K562 (cell line): Measurements from ENCODE around the gene METRNL. TPM values are rescaled to one million over a fixed set of nuclear protein-coding genes. Genes with fewer than 3 reads are reported as not detected.

Source experiments
- ATAC-seq: fragments of 200-7000 bp; cut with Tn5 transposase; 3 replicates; pipeline ENCODE4 v1.9.1; 2020; ENCODE audit warnings: moderate library complexity
- BruUV-seq: library from RNA; stranded (reverse); fragments of 400-500 nt; replicated peaks from 2 replicates; lab custom pipeline; 2021; lab: Mats Ljungman, UMichigan
- CTCF ChIA-PET: fragments of 300-600 bp; formaldehyde crosslinking; extraction: SDS; loops from one replicate; lab custom pipeline; 2021; ENCODE audit warnings: low intra/inter-chr PET ratio; lab: Yijun Ruan, JAX
- POLR2A ChIA-PET: fragments of 300-600, 350-650 bp; sonication (Branson Sonifier 250); formaldehyde crosslinking; extraction: SDS; loops from one replicate; lab custom pipeline; 2021; ENCODE audit warnings: antibody characterized with exemption, inconsistent platforms; lab: Yijun Ruan, JAX
- DNase-seq, 4 experiments: peaks; one replicate each; pipeline versions ENCODE4 v3.0.0 to v3.0.0-alpha.2; 2011 to 2018; ENCODE audit warnings: low spot score in 3 of 4, mixed read lengths in 3 of 4; ENCODE audit errors: extremely low read depth in 1 of 4
- FAIRE-seq: peaks from 2 replicates; lab custom pipeline; 2011; peaks lifted over from hg19 to GRCh38; lab: Jason Lieb, UNC
- H2AFZ ChIP-seq: 2 replicates; pipeline ENCODE4 v1.6.0; 2011; ENCODE audit warnings: low read depth, low read length, control low read depth, inconsistent platforms
- H3K27ac ChIP-seq: fragments of 200-600 bp; 3 replicates; pipeline ENCODE4 v1.8.0; 2011; ENCODE audit warnings: low read depth, mild to moderate bottlenecking, control low read depth, inconsistent platforms, low read length, moderate library complexity, mixed read lengths; ENCODE audit errors: extremely low read depth
- H3K27me3 ChIP-seq, 2 experiments: fragments of 300-600 bp in 1 of 2; 2 replicates in 1 of 2; 3 replicates in 1 of 2; pipeline versions ENCODE4 v1.6.0 to v1.8.0; 2011; ENCODE audit warnings: inconsistent platforms in 2 of 2, low read length in 2 of 2, mild to moderate bottlenecking in 1 of 2, mixed read lengths in 1 of 2, moderate library complexity in 1 of 2; ENCODE audit not compliant: control insufficient read depth in 2 of 2, insufficient read depth in 2 of 2
- H3K36me3 ChIP-seq: fragments of 300-600 bp; 3 replicates; pipeline ENCODE4 v1.8.0; 2011; ENCODE audit warnings: mild to moderate bottlenecking, low read length, inconsistent platforms; ENCODE audit not compliant: control insufficient read depth, insufficient read depth
- H3K4me1 ChIP-seq, 2 experiments: fragments of 200-600 bp in 1 of 2; replicated peaks in 1 of 2; 2 replicates in 1 of 2; 3 replicates in 1 of 2; pipeline versions ENCODE4 v1.5.1 to v1.8.0; 2011; ENCODE audit warnings: inconsistent platforms in 2 of 2, low read length in 2 of 2, mild to moderate bottlenecking in 1 of 2, mixed read lengths in 1 of 2, moderate library complexity in 1 of 2; ENCODE audit not compliant: control insufficient read depth in 2 of 2, insufficient read depth in 2 of 2
- H3K4me2 ChIP-seq: 2 replicates; pipeline ENCODE4 v1.6.1; 2011; ENCODE audit warnings: low read length, control low read depth, inconsistent platforms, mixed read lengths; ENCODE audit not compliant: insufficient read depth
- H3K4me3 ChIP-seq: fragments of 200-600 bp; sonication (generic), shearing (Covaris generic); 2 replicates; pipeline ENCODE4 v1.5.1; 2016; ENCODE audit warnings: control low read depth, inconsistent platforms
- H3K79me2 ChIP-seq: fragments of 200-600 bp; 3 replicates; pipeline ENCODE4 v1.8.0; 2011; ENCODE audit warnings: low read length, inconsistent platforms; ENCODE audit not compliant: control insufficient read depth, insufficient read depth
- H3K9ac ChIP-seq, 2 experiments: 2 replicates each; pipeline versions ENCODE4 v1.6.0 to v1.6.1; 2011; ENCODE audit warnings: low read depth in 2 of 2, low read length in 2 of 2, control low read depth in 1 of 2, inconsistent platforms in 1 of 2, mild to moderate bottlenecking in 1 of 2, mixed read lengths in 1 of 2; ENCODE audit not compliant: insufficient read depth in 1 of 2
- H3K9me1 ChIP-seq: one replicate; pipeline ENCODE4 v1.6.0; 2011; ENCODE audit warnings: inconsistent platforms, mild to moderate bottlenecking, low read length, moderate library complexity; ENCODE audit not compliant: control insufficient read depth, insufficient read depth
- H3K9me3 ChIP-seq: replicated peaks from 2 replicates; pipeline ENCODE4 v1.5.1; 2011; ENCODE audit warnings: low read depth, low read length, inconsistent platforms; ENCODE audit not compliant: control insufficient read depth, insufficient read depth
- H4K20me1 ChIP-seq: replicated peaks from 2 replicates; pipeline ENCODE4 v1.6.1; 2011; ENCODE audit warnings: low read length, inconsistent platforms, mixed read lengths; ENCODE audit not compliant: control insufficient read depth, insufficient read depth
- ARID2 ChIP-seq: fragments of 450-650 bp; IDR thresholded peaks from 2 replicates; pipeline ENCODE4 v1.6.1; 2017; ENCODE audit warnings: antibody characterized with exemption, mild to moderate bottlenecking
- CHD7 ChIP-seq: fragments of 200-600 bp; sonication (generic); IDR thresholded peaks from one replicate; pipeline ENCODE4 v1.6.1; 2012; ENCODE audit warnings: mild to moderate bottlenecking, low read depth, low read length, inconsistent platforms
- FOXP4 ChIP-seq: sonication (generic); formaldehyde crosslinking; IDR thresholded peaks from 2 replicates; pipeline ENCODE4 v1.8.0; 2022; ENCODE audit warnings: mild to moderate bottlenecking, missing genetic modification reagents, borderline replicate concordance
- NR2F6 ChIP-seq: fragments of 450-650 bp; formaldehyde crosslinking; IDR thresholded peaks from 2 replicates; pipeline ENCODE4 v1.4.0; 2020; ENCODE audit warnings: mild to moderate bottlenecking
- SMARCA4 ChIP-seq: fragments of 450-650 bp; IDR thresholded peaks from 2 replicates; pipeline ENCODE4 v1.6.1; 2016
- SOX6 ChIP-seq: fragments of 450-650 bp; IDR thresholded peaks from 2 replicates; pipeline ENCODE4 v1.6.1; 2014; ENCODE audit warnings: mild to moderate bottlenecking
- XRCC4 ChIP-seq: IDR thresholded peaks from one replicate; pipeline ENCODE4 v1.6.1; 2011; ENCODE audit not compliant: insufficient read depth, insufficient read length; ENCODE audit errors: extremely low read depth
- ZC3H11A ChIP-seq: IDR thresholded peaks from 2 replicates; pipeline ENCODE4 v1.6.1; 2012; ENCODE audit warnings: low read depth, low read length, improper control_type of control experiment
- ZNF583 ChIP-seq: fragments of 250-450 bp; sonication (Bioruptor Pico); IDR thresholded peaks from 2 replicates; pipeline ENCODE4 v1.4.0; 2020
- ZNF75A ChIP-seq: fragments of 450-650 bp; formaldehyde crosslinking; IDR thresholded peaks from 2 replicates; pipeline ENCODE4 v1.4.0; 2020; ENCODE audit warnings: mild to moderate bottlenecking
- WGBS: fragments of 100-300 bp; shearing (Covaris generic); methylation state at CpG from one replicate; pipeline ENCODE4 v1.1.6; 2016; ENCODE audit warnings: low coverage, mixed read lengths; ENCODE audit not compliant: insufficient coverage; ENCODE audit errors: missing lambda C conversion rate; 5-methylcytosine and 5-hydroxymethylcytosine counted together
- in situ Hi-C: fragments of 300-500 bp; cut with MboI; formaldehyde crosslinking; loops from 4 replicates; pipeline ENCODE4 v1.15.0; 2018; ENCODE audit warnings: inconsistent platforms, mixed read lengths
- intact Hi-C: fragments of 100-400 bp; cut with micrococcal nuclease; formaldehyde crosslinking; loops from 2 replicates; pipeline ENCODE4 v1.14.2; 2022
- polyA plus RNA-seq, 8 experiments: library from polyadenylated mRNA; depleted of rRNA in 4 of 8; stranded (reverse) in 5 of 8; unstranded in 3 of 8; fragments of >200 nt; fragmentation: Nextera tagmentation in 2 of 8; fragmentation: Illumina TruSeq in 1 of 8; extraction: Ambion mirVana in 2 of 8; extraction: Trizol in 1 of 8; gene quantifications; 2 replicates each; pipeline versions ENCODE4 v1.2.1 to v1.2.3, GENCODE V29; 2011 to 2014; ENCODE audit warnings: inconsistent platforms in 1 of 8, missing spikeins in 1 of 8
- total RNA-seq, 7 experiments: library from RNA; depleted of rRNA in 6 of 7; stranded (reverse); fragments of >200 nt in 6 of 7; fragmentation: Illumina TruSeq in 2 of 7; extraction: Trizol in 2 of 7; gene quantifications; 2 replicates each; pipeline versions ENCODE4 v1.2.1 to v1.2.3, GENCODE V29; 2011 to 2021; ENCODE audit warnings: low replicate concordance in 1 of 7

METRNL gene
- total and polyA plus RNA-seq, 9 of the 15 experiments (the other 6 are each of a cell fraction or from before 2014, with no cell fraction given) = 0.17 to 31.8 (median 2.9) TPM

GRCh38 chr17:83138820-83139219 lies 59.4 kb downstream of the METRNL start:
- no peak overlapping the region for H2AFZ ChIP-seq
- H3K4me2 ChIP-seq = no peak overlapping the region
- no TSS peak for BruUV-seq
- intact Hi-C loops (no loop called here), in situ Hi-C loops (no loop called here)
- no peaks in the 10 kb centered on the region for H3K9me1 ChIP-seq
- no peaks in the 10 kb centered on the region for H4K20me1 ChIP-seq
- FAIRE-seq (no peak), ATAC-seq (no peak), DNase-seq (no peak)
- peaks cover 0 to 12% of the 10 kb centered on the region in 2 experiments; a peak in 2 of 5 replicates for H3K4me1 ChIP-seq
- H3K9me3 ChIP-seq = peaks cover 11% of the 10 kb centered on the region
- H3K27me3 ChIP-seq = peaks cover 18 to 39% of the 10 kb centered on the region in 2 experiments; a peak in 4 of 5 replicates
- H3K27ac ChIP-seq = no peak overlapping the region
- WGBS = 16% methylated on average over 3 of the region's 3 CpGs
- POLR2A ChIA-PET = interaction anchor here (0.6 to 2.8 kb wide), 3 partner anchors 11 to 22 kb away, joined by 3 to 10 read pairs (median 4); no protein-coding TSS in a partner anchor
- H3K4me3 ChIP-seq = no peak overlapping the region
- H3K79me2 ChIP-seq = no peaks in the 10 kb centered on the region
- H3K9ac ChIP-seq = no peak overlapping the region
- no peaks in the 10 kb centered on the region for H3K36me3 ChIP-seq
- CTCF ChIA-PET = no interaction called here
- TF ChIP-seq ZNF583 = no peak
- TF ChIP-seq NR2F6 = no peak
- TF ChIP-seq SOX6 = no peak
- TF ChIP-seq CHD7 = no peak
- TF ChIP-seq ZC3H11A = no peak
- TF ChIP-seq ARID2 = no peak
- no peak for TF ChIP-seq FOXP4 (CRISPR knock-in tag)
- no peak for TF ChIP-seq XRCC4
- TF ChIP-seq ZNF75A (CRISPR knock-in tag) = no peak
- no peak for TF ChIP-seq SMARCA4
